Myocyte (in vitro differentiated cells): Measurements from ENCODE around the gene ANKLE1. TPM values are rescaled to one million over a fixed set of nuclear protein-coding genes. Genes with fewer than 3 reads are reported as not detected.
"Not testable (repeated sequence)": the region's sequence is repeated elsewhere in the genome, so short reads cannot be mapped to it uniquely, and the experiment has no call there.

ENCODE experiments used
- DNase-seq: peaks from one replicate; pipeline ENCODE4 v3.0.0-alpha.2; 2012; ENCODE audit warnings: low read depth
- total RNA-seq: library from RNA; depleted of rRNA; stranded (reverse); fragments of >200 nt; gene quantifications from 2 replicates; pipeline ENCODE4 v1.2.3, GENCODE V29; 2014

Gene ANKLE1
- total RNA-seq, 1 donor from 2014 or later: 0.27 TPM

DNA sequence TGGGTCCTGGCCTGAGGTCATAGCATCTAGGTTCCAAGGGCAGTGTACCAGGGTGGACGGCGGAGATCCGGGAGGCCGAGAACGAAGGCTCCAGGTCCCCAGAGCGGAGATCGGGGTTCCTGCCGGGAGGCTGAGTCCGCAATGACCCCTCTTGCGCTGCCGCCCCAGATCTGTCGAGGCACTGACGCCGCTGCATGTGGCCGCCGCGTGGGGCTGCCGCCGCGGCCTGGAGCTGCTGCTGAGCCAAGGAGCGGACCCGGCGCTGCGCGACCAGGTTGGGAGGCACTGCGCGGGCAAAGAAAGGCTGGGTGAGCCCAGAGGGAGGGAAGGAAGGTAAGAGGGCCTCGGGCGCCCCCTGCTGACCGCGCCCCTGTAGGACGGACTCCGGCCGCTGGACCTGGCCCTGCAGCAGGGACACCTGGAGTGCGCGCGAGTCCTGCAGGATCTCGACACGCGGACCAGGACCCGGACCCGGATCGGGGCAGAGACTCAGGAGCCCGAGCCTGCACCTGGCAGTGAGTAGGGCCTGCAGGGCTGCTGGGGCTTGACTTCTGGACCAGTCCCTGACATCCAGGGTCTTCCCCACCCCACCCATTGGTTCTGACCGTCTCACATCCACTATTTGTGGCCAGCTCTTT, 906 bp downstream of the ANKLE1 start:
- DNase-seq: peak; percentile 74

DNA sequence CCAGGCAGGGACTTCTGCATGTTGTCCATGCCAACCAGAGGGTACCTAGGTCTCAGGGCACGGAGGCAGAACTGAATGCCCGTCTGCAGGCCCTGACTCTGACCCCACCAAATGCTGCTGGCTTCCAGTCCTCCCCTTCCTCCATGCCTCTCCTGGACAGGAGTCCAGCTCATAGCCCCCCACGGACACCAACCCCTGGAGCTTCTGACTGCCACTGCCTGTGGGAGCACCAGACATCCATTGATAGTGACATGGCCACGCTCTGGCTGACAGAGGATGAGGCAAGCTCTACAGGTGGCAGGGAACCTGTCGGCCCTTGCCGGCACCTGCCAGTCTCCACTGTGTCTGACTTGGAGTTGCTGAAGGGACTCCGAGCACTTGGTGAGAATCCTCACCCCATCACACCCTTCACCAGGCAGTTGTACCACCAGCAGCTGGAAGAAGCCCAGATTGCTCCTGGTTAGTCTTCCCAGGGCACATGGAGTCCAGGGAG, 1.8 kb downstream of the ANKLE1 start:
- DNase-seq: no peak

DNA sequence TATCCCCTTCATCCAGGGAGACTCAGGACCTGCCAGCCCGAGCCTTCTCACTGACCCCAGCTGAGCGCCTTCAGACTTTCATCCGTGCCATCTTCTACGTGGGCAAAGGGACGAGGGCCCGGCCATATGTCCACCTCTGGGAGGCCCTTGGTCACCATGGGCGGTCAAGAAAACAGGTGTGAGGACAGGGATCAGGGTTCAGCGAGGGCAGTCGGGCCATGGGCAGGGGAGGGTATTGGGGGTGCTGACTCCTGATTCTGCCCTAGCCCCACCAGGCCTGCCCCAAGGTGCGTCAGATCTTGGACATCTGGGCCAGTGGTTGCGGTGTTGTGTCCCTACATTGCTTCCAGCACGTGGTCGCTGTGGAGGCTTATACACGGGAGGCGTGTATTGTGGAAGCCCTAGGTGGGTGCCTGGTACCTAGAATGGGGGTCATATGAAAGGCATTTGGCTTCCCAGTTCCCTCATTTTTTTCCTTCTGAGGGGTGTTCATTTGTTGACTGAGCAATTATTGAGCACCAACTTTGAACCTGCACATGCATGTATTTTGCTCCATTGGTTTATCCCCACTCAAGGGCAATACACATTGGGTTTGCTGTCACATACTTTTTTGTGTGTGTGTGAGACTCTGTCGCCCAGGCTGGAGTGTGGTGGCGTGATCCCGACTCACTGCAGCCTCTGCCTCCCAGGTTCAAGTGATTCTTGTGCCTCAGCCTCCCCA, 3.9 kb downstream of the ANKLE1 start:
- no peak for DNase-seq

DNA sequence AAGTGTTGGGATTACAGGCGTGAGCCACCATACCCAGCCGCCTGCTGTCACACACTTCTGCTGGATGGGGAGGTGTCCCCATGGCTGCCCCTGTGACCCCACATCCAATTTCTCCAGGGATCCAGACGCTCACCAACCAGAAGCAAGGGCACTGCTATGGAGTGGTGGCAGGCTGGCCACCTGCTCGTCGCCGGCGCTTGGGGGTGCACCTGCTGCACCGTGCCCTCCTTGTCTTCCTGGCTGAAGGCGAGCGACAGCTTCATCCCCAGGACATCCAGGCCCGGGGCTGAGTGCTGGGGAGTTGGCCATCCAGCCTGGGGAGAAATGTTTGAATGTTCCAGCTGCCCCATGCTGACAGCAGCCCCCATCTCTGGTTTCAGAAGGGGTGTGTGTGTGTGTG, 4.6 kb downstream of the ANKLE1 start:
- DNase-seq: no peak

DNA sequence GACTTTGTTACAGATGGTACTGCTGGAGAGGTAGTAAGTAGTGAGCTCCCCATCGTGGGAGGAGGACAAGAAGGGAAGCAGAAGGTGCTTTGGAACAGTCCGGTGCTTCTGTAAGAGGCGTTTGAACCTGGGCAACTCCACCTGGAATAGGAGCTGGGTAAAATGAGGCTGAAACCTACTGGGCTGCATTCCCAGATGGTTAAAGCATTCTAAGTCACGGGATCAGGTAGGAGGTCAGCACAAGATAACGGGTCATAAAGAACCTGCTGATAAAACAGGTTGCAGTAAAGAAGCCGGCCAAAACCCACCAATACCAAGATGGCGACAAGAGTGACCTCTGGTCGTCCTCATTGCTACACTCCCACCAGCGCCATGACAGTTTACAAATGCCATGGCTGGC, 5.1 kb downstream of the ANKLE1 start:
- no peak for DNase-seq

DNA sequence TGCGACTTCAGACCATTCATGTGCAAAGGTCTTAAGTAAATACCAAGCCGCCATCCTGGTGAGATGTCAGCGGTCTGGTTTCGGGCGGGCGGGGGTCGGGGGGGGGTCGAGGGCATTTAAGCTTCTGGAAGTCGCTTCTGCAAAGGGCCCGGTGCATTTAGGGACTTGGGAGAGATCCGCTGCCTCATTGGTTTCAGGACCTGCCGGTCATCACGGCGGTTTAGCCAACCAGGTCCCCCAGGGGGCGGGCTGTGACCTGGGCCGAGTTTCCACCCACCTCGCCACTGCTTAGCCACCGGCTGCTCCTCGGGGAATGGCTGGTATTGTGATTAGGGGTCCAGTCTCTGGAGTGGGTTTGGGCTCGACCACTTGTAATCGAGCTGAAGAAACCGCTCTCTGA, 7.8 kb downstream of the ANKLE1 start:
- peak; percentile 49 for DNase-seq

DNA sequence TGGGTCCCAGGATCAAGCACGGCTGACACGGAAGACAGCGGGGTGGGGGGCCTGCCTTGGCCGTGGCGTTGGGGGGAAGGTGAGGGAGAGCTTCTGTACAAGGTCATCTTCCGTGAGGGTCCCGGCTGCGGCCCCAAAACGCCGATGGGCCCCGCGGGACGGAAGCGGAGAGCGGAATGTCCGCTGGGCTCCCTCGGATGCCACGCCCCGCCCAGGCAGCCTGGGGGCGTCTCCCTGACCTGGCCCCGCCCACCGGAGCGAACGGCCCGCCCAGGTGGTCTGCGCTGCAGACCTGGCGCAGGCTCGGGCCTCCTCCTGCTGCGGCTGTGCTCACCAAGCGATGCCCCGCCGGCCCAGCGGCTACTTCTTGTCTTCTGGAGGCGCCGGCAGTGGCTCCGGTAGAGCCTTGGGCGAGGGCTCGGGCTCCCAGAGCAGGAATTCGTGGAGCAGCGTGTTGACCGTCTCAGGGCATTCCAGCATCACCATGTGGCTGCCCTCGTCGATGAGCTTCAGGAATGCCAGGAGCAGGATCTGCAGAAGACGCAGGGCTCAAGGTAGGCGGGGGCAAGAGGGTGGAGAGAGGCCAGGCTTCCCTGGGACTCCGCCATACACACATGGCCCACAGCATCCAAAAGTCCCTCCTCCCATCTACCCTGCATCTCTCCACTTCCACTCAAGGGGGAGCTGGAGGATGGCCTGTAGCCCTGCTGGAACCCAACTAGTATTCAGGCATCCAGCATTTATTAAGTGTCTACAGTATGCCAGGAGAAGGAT, 10.8 kb downstream of the ANKLE1 start:
- no peak for DNase-seq

DNA sequence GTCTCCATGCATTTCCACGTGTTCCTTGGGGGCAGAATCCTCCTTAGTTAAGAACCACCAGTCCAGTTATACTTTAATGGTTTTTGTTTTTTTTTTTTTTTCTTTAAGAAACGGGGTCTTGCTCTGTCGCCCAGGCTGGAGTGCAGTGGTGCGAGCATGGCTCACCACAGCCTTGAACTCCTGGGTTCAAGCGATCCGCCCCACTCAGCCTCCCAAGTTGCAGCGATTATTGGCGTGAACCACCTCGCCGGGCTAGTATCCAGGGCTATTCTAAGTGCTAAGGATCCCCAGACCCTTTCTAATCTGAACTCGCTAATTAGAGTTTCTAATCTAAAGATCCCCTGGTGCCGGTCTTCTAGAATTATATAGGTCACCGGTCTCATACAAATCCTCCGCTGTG, 11.9 kb downstream of the ANKLE1 start:
- DNase-seq: no peak

DNA sequence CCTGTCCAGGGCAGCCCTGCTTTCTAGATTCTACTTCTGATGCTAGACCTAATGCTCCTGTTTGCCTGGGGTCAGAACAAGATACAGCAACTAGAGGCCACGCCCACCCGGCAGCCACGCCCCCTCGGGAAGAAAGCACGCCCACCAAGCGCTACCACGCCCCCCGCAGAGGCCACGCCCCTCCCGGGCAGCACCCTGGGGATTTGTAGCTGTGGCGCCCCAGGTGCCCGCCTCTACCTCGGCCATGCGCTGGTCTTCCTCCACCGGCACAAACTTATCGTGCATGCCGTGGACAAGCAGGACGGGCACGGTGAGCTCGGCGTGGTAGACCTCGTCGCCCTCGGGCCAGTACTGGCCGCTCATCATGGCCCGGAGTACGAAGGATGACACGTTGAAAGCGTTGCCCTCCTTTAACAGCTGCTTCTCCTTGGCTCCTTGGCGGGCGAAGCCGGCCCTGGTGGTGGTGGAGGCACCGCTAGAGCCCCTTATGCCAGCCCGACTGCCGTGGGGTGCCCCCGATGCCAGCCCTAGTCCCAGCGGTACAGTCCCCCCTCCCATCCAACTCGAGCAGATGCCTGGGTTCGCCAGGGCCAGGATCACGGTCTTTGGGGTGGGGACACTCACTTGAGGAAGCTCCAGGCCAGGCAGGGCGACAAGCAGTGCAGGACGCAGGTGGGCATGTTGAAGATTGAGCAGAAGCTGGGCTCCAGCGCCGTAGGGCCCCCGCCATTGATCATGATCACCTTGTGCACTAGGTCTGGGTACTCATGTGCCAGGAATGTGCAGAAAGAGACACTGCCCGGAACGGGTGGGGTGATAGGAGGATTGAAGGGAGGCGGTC, 12.6 kb downstream of the ANKLE1 start:
- DNase-seq: no peak

DNA sequence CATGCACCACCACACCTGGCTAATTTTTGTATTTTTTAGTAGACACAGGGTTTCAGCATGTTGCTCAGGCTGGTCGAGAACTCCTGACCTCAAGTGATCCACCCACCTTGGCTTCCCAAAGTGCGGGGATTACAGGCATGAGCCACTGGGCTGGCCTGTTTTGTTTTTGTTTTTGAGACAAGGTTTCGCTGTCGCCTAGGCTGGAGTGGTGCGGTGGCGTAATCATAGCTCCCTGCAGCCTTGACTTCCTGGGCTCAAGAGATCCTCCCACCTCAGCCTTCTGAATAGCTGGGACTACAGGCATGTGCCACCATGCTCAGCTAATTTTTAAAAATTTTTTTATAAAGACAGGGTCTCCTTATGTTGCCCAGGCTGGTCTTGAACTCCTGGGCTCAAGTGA, 13.8 kb downstream of the ANKLE1 start:
- DNase-seq: not testable (repeated sequence)

DNA sequence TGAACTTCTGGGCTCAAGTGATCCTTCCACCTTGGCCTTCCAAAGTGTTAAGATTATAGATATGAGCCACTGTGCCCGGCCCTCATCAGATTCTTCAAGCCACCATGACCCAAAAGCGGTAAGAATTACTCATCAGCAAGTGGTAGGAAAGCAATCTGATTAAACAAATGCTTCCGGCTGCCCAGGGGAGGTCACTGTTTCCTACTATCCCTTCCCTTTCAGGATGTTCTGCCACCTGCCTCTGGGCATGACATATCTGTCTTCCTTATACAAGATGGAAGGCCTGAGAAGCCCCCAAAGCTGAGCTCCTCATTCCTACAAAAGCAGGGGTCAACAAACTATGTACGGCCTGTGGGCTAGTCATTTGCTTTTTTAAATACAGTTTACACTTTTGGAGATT, 14.6 kb downstream of the ANKLE1 start:
- DNase-seq: peak; percentile 81

DNA sequence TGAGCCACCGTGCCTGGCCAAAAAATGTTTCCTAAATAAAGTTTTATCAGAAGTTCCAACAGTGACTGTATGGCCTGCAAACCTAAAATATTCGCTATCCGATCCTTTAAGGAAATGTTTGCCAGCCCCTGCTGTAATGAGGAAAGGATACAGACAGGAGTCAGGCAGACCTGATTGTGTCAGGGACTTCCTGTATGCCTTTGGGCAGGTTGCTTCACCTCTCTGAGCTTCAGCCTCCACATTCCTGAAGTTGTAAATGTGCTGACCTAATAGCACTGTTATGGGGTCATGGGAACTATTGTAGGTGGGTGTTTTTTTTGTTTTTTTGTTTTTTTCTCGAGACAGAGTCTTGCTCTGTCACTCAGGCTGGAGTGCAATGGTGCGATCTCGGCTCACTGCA, 15.3 kb downstream of the ANKLE1 start:
- DNase-seq: no peak

DNA sequence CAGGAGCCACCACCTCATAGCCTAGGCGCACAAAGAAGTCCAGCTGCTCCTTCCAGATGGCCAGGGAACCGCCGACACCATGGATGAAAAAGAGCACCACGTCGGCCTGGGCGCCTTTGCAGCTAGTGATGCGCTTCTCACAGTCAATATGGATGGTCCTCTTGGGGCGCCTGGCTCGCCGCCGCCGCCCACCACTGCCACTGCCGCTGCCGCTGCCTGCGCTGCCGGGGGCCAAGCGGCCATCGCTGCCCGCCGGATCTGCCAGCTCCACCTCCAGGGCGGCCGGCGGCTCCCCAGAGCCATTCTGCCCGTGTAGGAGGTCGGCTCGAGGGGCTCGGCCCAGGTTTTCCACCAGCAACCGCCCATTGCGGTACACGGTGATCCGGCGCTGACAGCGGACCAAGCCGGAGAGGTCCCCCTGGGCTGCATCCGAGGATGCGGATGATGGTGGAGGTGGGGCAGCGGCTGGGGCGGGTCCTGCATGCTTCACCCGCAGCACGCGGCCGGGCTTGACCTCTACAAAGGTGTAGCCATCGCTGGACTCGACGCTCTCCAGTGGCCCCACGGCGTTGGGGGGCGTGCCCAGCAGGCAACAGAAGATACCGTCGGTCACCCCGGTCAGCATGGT, 19.4 kb downstream of the ANKLE1 start:
- DNase-seq: no peak

DNA sequence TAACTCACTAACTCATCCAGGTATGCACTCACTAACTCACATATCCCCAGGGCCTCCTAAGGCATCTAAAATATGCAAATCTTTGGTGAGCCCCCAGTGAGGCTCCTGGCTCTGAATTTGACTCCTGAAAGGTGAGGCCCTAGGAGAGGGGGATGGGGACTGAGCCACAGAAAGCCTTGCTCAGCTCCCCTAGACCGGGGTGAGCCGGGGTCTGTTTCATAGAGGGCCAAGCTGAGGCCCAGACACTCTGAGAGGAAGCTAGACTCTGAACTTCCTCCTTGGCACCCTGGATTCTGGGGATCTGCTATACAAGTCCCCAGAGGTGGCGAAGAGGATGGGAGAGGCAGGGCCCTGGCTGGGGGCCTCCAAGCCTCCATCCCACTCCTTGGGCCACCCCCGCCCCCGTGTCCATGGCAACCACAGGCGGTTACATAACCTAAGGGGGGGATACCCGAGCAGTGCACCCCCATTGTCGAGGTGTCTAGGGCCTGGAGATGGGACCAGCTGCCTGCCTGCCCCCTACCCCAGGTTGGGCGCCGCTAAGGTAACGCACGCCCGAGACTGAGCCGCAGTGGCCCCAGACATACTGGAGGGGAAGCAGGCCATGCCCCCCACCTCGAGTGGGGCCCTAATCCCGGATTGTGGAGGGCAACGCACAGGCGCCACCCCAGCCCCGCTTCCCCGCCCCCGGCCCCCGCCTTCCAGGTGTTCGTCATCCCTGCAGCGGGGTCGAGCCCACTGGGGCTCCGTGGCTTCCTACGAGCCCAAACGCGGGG, 20.9 kb downstream of the ANKLE1 start:
- no peak for DNase-seq

DNA sequence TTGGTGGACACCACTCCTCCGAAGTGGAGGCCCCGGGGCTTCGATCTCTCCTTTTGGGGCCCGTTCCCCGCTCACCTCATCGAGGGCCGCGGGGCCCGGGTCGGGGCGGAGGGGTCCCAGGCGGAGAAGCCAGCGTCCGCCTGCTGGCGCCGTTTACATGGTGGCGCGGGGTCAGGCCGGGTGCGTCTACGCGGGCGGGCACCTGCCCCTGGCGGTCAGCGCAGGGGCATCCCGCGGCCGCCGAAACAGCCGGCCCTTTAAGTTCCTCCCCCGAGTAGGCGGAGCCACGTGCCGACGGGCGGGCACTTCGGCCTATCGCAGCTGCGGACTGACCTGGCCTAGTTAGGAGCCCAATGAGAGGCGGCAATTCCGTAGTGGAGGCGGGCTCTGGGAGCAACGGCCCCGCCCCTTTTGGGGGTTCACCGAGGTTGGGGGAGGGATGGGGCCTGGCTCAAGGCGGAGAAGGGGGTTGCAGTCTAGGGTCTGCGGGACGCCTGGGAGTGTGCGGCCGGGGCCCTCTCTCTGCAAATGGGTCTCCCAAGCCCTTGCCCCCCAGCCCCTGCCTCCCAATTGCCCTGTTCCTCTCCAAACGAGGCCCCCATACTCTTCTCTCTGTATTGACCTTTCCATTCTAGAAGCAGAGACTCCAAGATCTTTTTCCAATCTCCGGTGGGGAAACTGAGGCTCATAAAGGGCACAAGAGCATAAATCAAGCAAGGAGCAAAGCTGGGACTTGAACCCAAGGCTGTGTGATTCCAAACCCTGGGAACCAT, 21.7 kb downstream of the ANKLE1 start, which contains the start of gene ABHD8:
Gene ABHD8, minus strand, starts transcription at position 259 of the 773 bp plus-strand sequence. CDS start 1,809 bp downstream, outside the sequence.
- DNase-seq: peak; percentile 97

DNA sequence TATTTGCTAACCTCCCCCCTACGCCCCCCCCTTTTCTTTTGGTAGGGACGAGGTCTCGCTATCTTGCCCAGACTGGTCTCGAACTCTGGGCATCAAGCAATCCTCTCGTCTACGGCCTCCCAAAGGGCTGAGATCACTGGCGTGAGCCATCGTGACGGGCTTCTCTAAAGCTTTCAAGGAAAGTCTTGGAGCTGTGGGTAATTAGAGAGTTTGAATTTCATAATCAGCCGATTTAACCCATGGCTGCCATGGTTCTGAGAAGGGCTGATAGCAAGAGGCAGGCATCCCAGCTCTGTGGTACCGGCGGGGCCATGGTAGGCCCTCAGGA, 22.2 kb downstream of the ANKLE1 start:
- no peak for DNase-seq

DNA sequence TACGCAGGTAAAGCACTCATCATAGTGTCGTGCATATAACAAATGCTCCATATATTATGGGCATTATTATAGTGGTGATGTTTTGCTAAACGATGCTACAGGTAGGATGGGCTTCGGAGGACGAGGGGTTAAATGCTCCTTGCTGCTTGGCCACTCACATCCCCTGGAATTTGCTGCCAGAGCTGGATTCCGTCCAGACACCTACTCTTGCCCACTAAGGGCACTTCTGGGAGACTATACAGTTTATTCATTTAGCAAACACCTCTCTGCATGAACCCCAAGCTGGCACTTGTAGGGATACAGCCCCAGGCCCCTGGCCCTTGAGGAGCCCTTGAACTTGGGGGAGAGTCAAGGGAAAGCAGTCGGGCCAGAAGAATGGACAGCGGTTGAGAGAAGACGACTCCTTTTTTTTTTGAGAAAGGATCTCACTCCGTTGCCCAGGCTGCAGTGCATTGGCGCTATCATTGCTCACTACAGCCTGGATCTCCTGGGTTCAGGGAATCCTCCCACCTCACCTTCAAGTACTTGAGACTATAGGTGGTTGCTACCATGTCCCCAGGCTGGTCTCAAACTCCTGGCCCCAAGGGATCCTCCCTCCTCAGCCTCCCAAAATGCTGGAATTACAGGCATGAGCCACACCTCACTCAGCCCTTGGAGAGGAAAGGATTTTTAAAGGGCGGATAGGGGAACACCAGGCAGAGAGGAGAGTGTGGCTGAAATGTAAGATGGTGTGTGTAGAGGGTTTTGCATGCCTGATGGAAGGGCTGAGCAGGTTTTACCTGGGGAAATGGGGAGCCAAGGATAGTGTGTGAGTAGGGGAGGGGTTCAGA, 22.9 kb downstream of the ANKLE1 start:
- DNase-seq: no peak

DNA sequence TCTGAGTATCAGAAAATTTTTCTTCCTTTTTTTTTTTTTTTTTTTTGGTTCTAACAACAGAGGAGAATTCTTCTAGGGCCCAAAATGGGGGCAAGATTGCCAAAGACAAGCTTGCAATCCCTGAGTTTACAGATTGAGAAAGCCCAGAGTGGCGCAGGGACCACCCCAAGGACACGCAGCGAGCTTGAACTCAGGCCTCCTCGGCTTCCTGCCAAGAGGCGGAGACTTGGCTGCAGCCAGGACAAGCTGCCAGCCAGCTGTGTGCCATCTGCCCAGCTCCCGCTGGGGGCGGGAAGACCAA, 23.5 kb downstream of the ANKLE1 start:
- DNase-seq: no peak
